ENCODE results near the gene SELENOI.
"Not testable (repeated sequence)": the region's sequence is repeated elsewhere in the genome, so short reads cannot be mapped to it uniquely, and the experiment has no call there.

SELENOI gene

GRCh38 chr2:26327291-26328272 is 18.4 kb upstream of the SELENOI start:
- no peak for DNase-seq (ENCODE audit: low spot score)

DNA sequence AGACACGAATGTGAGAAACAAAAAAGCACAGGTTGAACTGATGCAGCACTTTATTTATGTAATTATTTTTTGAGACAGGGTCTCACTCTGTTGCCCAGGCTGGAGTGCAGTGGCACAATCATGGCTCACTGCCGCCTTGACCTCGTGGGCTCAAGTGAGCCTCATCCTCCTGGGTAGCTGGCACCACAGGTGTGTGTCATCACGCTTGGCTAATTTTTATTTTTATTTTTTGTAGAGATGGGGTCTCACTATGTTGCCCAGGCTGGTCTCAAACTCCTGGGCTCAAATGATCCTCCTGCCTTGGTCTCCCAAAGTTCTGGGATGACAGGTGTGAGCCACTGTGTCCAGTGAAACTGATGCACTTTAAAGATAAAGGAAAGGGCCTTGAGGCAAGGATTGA is 16.9 kb upstream of the SELENOI start:
- DNase-seq (ENCODE audit: low spot score) = not testable (repeated sequence)

- peak; percentile 58 for DNase-seq (ENCODE audit: low spot score)
Observed at GRCh38 chr2:26330114-26330549, 15.8 kb upstream of the SELENOI start.

GRCh38 chr2:26330604-26331003 is 15.3 kb upstream of the SELENOI start:
- DNase-seq (ENCODE audit: low spot score) = no peak

- DNase-seq (ENCODE audit: low spot score) = not testable (repeated sequence)
Observed at GRCh38 chr2:26331321-26331720, 14.6 kb upstream of the SELENOI start.

DNA sequence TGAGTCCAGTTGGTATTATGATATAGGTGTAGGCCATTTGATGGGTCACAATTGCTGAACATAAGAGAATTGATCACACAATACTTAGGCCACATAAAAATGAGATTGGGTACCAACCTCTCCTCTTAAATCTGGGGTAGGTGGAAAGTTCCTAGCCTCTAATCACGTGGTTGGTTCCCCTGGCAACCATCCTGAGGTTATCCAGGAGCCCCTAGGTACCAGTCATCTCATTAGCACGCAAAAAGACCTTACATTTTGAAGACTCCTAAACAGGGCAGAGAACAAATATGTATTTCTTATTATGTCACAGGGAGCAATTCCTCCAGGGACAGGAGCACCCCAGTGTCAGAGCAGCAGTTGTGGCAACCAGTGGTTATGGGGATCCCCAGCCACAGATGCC is 12.7 kb upstream of the SELENOI start:
- DNase-seq (ENCODE audit: low spot score) = no peak

DNA sequence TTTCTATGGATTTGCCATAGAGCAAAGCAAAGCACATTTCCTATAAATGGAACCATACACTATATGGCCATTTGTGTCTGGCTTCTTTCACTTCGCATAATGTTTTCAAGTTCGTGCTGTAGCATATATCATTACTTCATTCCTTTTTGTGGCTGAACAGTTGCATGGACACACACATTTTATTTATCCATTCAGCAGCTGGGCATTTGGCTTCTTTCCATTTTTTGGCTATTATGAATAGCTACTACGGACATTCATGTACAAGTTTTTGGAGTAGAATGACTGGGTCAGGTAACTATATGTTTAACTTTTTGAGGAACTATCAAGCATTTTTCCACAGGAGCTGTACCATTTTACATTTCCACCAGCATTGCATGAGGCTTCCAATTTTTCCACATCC is 10.7 kb upstream of the SELENOI start:
- no peak for DNase-seq (ENCODE audit: low spot score)

GRCh38 chr2:26336719-26337118 is 9.2 kb upstream of the SELENOI start:
- no peak for DNase-seq (ENCODE audit: low spot score)

GRCh38 chr2:26337298-26337697 is 8.6 kb upstream of the SELENOI start:
- no peak for DNase-seq (ENCODE audit: low spot score)

DNA sequence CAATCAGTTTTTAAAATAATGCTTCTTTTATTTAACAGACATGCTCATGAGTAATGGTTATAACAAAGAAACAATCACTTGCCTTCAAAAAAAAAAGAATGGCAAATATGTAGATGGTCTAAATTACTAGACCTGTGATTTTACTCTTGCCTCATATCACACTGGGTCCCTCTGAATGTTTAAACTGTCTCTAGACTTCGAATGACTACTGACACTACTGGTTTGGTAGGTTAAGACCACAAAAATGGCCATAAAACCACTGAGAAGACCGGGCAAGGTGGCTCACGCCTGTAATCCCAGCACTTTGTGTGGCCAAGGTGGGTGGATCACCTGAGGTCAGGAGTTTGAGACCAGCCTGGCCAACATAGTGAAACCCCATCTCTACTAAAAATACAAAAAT is 5.1 kb upstream of the SELENOI start:
- no peak for DNase-seq (ENCODE audit: low spot score)

DNA sequence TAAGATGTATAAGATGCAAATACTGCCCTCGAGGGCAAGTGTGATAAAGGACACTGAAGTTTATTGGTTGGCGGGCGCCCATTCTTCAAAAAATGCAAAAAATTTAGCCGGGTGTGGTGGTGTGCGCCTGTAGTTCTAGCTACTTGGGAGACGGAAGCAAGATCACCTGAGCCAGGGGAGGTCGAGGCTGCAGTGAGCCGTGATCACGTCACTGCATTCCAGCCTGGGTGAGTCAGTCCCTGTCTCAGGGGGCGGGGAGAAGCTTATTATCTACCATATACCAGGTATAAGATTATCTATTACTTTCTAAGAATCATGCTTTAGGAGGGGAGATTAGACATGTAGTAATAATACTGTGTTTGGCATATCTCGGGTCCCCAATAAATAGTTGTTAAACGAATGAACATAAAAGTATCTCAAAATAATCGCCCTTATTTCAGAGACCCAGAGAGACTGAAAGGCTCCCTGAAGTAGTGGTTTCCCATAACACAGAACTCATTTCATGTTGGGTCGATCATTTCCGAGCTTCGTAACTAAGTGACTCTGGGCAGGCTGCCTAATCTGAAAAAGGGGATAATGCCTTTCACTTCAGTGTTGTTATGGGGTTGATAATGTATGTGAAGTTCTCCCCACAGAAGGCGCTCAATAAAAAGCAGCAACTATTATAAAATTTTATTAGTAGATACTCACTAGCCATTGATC is 1.2 kb upstream of the SELENOI start:
- peak; percentile 12 for DNase-seq (ENCODE audit: low spot score)

GRCh38 chr2:26345283-26345544 is 729 bp upstream of the SELENOI start:
- no peak for DNase-seq (ENCODE audit: low spot score)

- peak; percentile 48 for DNase-seq (ENCODE audit: low spot score)
Observed at GRCh38 chr2:26346454-26347053, 611 bp downstream of the SELENOI start, which contains the start of gene ADGRF3. TSS of gene ADGRF3 (minus strand) at chr2:26346789. CDS start at chr2:26346234, 555 bp downstream.

- DNase-seq (ENCODE audit: low spot score) = no peak
Observed at GRCh38 chr2:26347286-26347865, 1.4 kb downstream of the SELENOI start.

DNA sequence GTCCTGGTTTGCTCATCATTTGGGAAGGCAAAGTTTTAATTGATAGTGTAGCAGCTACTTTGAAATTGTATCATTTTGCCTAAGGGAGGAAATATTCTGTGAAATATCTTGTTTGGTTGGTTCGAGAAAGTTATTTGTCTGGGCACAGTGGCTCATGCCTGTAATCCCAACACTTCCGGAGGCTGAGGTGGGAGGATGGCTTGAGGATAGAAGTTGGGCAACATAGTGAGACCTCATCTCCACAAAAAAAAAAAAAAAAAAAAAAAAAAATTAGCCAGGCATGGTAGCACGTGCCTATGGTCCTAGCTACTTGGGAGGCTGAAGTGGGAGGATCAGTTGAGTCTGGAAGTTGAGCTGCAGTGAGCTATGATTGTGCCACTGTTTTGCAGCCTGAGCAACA is 3.7 kb downstream of the SELENOI start:
- DNase-seq (ENCODE audit: low spot score) = no peak

DNA sequence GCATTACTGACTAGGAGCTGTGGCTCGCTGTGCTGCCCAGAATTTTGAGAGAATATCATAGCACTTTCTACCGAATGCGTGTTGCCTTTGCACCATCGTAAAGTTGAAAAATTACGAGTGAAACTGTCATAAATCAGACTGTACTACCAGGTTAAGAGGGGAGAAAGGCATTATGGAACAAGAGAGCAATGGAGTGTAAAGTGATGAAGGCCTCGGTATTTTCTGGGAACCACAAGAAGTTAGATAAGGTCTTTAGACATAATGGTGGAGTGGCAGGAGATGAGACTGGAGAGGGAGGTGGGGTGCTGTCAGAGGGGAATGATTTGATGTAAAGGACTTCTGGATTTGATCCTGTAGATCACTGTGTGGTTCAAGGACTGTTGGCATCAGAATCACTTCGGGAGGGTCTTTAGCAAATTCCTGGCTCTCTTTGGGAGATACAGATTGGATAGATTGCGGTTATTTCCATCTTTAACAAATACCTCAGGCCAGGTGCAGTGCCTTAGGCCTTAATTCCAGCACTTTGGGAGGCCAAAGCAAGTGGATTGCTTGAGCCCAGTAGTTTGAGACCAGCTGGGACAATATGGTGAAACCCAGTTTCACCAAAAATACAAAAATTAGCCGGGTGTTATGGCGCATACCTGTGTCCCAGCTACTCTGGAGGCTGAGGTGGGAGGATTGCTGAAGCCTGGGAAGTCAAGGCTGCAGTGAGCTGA is 5.6 kb downstream of the SELENOI start:
- DNase-seq (ENCODE audit: low spot score) = no peak

GRCh38 chr2:26352892-26353291 is 6.9 kb downstream of the SELENOI start:
- DNase-seq (ENCODE audit: low spot score) = peak; percentile 7

DNA sequence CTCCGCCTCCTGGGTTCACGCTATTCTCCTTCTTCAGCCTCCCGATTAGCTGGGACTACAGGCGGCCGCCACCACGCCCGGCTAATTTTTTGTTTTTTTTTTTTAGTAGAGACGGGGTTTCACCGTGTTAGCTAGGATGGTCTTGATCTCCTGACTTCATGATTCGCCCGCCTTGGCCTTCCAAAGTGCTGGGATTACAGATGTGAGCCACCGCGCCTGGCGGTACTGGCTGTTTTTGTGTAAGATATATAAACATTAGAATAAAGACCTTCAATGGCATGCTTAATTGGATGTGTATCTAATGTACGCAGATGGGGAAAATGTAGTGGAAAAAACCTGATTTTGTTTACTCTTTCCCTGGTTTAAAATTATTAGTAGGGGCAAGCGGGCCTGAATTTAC is 8.5 kb downstream of the SELENOI start:
- not testable (repeated sequence) for DNase-seq (ENCODE audit: low spot score)

- no peak for DNase-seq (ENCODE audit: low spot score)
Observed at GRCh38 chr2:26355038-26355995, 9.4 kb downstream of the SELENOI start.

DNA sequence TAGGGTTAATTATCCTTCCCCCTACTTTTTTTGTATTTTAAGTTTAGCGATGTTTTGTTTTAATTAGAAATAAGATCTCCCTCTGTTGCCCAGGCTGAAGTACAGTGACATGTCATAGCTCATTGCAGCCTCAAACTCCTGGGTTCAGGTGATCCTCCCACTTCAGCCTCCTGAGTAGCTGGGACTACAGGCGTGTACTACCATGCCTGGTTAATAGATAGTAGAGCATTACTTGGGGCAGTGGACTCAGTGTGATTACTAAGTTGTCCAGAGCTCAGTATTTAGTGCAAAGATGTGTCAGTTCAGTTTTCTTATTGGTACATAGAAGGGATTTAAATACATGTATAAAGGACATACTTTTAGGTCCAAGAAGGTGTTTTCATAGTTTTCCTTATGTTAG is 10.2 kb downstream of the SELENOI start:
- DNase-seq (ENCODE audit: low spot score) = no peak

- no peak for DNase-seq (ENCODE audit: low spot score)
Observed at GRCh38 chr2:26356771-26357170, 10.8 kb downstream of the SELENOI start.

All from kidney capillary endothelial cell (primary cell).